D721Med (cell line): ENCODE results near the gene IGFBP7.

Experiments used
- DNase-seq: peaks from one replicate; pipeline ENCODE4 v3.0.0; 2011; ENCODE audit warnings: low spot score; ENCODE audit not compliant: insufficient read length
- FAIRE-seq: peaks from 2 replicates; lab custom pipeline; 2011; peaks lifted over from hg19 to GRCh38; lab: Jason Lieb, UNC
- CTCF ChIP-seq: IDR thresholded peaks from 2 replicates; pipeline ENCODE4 v1.5.1; 2012; ENCODE audit warnings: mild to moderate bottlenecking, control low read depth; ENCODE audit not compliant: insufficient read depth; ENCODE audit errors: missing control alignments

The IGFBP7 gene

GRCh38 chr4:57154926-57155325 is 44.7 kb upstream of the IGFBP7 start:
- DNase-seq (no peak), FAIRE-seq (no peak)
- TF ChIP-seq CTCF: no peak

GRCh38 chr4:57154191-57154590 is 44.0 kb upstream of the IGFBP7 start:
- TF ChIP-seq CTCF: no peak
- DNase-seq (no peak), FAIRE-seq (no peak)

GRCh38 chr4:57153207-57153606 is 43.0 kb upstream of the IGFBP7 start:
- no peak for FAIRE-seq
- DNase-seq: no peak
- no peak for TF ChIP-seq CTCF

- no peak for DNase-seq
- no peak for TF ChIP-seq CTCF
- no peak for FAIRE-seq
Observed at GRCh38 chr4:57151481-57151880, 41.3 kb upstream of the IGFBP7 start.

GRCh38 chr4:57149833-57150232 is 39.6 kb upstream of the IGFBP7 start:
- TF ChIP-seq CTCF: no peak
- DNase-seq (no peak), FAIRE-seq (no peak)

- FAIRE-seq (no peak), DNase-seq (no peak)
- TF ChIP-seq CTCF: no peak
Observed at GRCh38 chr4:57148831-57149505, 38.8 kb upstream of the IGFBP7 start.

GRCh38 chr4:57148177-57148576 is 38.0 kb upstream of the IGFBP7 start:
- no peak for DNase-seq
- TF ChIP-seq CTCF: no peak
- no peak for FAIRE-seq
